ENCODE results near the gene MSRB1. TPM values are rescaled to one million over a fixed set of nuclear protein-coding genes. Genes with fewer than 3 reads are reported as not detected.
A peak's percentile ranks its signal among the peaks of the same experiment; 100 is the strongest.
"Not testable (repeated sequence)": the region's sequence is repeated elsewhere in the genome, so short reads cannot be mapped to it uniquely, and the experiment has no call there.

Gene MSRB1
- total and polyA plus RNA-seq, 2 experiments from 2014 or later, result 14.1 to 26.9 TPM

GRCh38 chr16:1920727-1921171, 22.2 kb downstream of the MSRB1 start:
- 21 to 26% methylated on average over 11 to 15 of the region's 15 CpGs for WGBS, 2 experiments (ENCODE audit: low coverage in 1 of 2, low lambda C conversion rate in 2 of 2, missing lambda C conversion rate in 2 of 2)
- Histone ChIP-seq H3K9ac (no peak overlapping the region), H4K20me1 (ENCODE audit: insufficient read depth) (no peaks in the 10 kb centered on the region), H3K4me2 (ENCODE audit: unreplicated experiment) (no peak overlapping the region), H3F3A (ENCODE audit: insufficient read depth) (no peaks in the 10 kb centered on the region), H3K9me2 (ENCODE audit: insufficient read depth) (no peaks in the 10 kb centered on the region), H3K27me3 (replicated peaks; ENCODE audit: insufficient read depth) (peaks cover 61% of the 10 kb centered on the region), H3K27ac (no peak overlapping the region), H3K4me3 (no peak overlapping the region), H3K79me2 (ENCODE audit: insufficient read depth) (no peaks in the 10 kb centered on the region), H3K4me1 (ENCODE audit: insufficient read depth) (no peaks in the 10 kb centered on the region), H3K9me3 (ENCODE audit: low read depth) (no peaks in the 10 kb centered on the region), H3K36me3 (ENCODE audit: low read depth) (no peaks in the 10 kb centered on the region), H2AFZ (no peak overlapping the region)
- in situ Hi-C loops (cut with MboI), result no loop called here
- DNase-seq, result peak; percentile 54
- TF ChIP-seq EZH2phosphoT487 (IDR thresholded peaks at IDR 0.05; ENCODE audit: insufficient read depth, low read depth) (no peak), EZH2 (IDR thresholded peaks at IDR 0.05; ENCODE audit: insufficient read depth, poor library complexity, severe bottlenecking) (no peak)

- H3K4me3 ChIP-seq; H3K9me2 ChIP-seq (ENCODE audit: insufficient read depth); H3K79me2 ChIP-seq (ENCODE audit: insufficient read depth); H4K20me1 ChIP-seq (ENCODE audit: insufficient read depth); H3K9me3 ChIP-seq (ENCODE audit: low read depth); H3K27ac ChIP-seq; H3K36me3 ChIP-seq (ENCODE audit: low read depth); H3K4me1 ChIP-seq (ENCODE audit: insufficient read depth); DNase-seq; in situ Hi-C loops (cut with MboI); H3K4me2 ChIP-seq (ENCODE audit: unreplicated experiment); H2AFZ ChIP-seq; H3F3A ChIP-seq (ENCODE audit: insufficient read depth); H3K9ac ChIP-seq: not testable (repeated sequence)
- WGBS, 2 experiments (ENCODE audit: low coverage in 1 of 2, low lambda C conversion rate in 2 of 2, missing lambda C conversion rate in 2 of 2), result 49 to 53% methylated on average over 4 to 20 of the region's 21 CpGs
- H3K27me3 ChIP-seq (replicated peaks; ENCODE audit: insufficient read depth), result peaks cover 67% of the 10 kb centered on the region
Measured at GRCh38 chr16:1920122-1920521, 22.9 kb downstream of the MSRB1 start.

- Histone ChIP-seq H4K20me1 (ENCODE audit: insufficient read depth) (no peaks in the 10 kb centered on the region), H3K27me3 (replicated peaks; ENCODE audit: insufficient read depth) (peaks cover 69% of the 10 kb centered on the region), H2AFZ (no peak overlapping the region), H3K27ac (no peak overlapping the region), H3K4me3 (no peak overlapping the region), H3K79me2 (ENCODE audit: insufficient read depth) (no peaks in the 10 kb centered on the region), H3K36me3 (ENCODE audit: low read depth) (no peaks in the 10 kb centered on the region), H3K9ac (no peak overlapping the region), H3K9me2 (ENCODE audit: insufficient read depth) (no peaks in the 10 kb centered on the region), H3F3A (ENCODE audit: insufficient read depth) (no peaks in the 10 kb centered on the region), H3K4me2 (ENCODE audit: unreplicated experiment) (no peak overlapping the region), H3K4me1 (ENCODE audit: insufficient read depth) (no peaks in the 10 kb centered on the region), H3K9me3 (ENCODE audit: low read depth) (no peaks in the 10 kb centered on the region)
- WGBS, 2 experiments (ENCODE audit: low coverage in 1 of 2, low lambda C conversion rate in 2 of 2, missing lambda C conversion rate in 2 of 2), result 32 to 38% methylated on average over 23 to 29 of the region's 30 CpGs
- TF ChIP-seq EZH2 (IDR thresholded peaks at IDR 0.05; ENCODE audit: insufficient read depth, poor library complexity, severe bottlenecking) (no peak), EZH2phosphoT487 (IDR thresholded peaks at IDR 0.05; ENCODE audit: insufficient read depth, low read depth) (no peak)
- in situ Hi-C loops (cut with MboI), result no loop called here
- DNase-seq, result no peak
Measured at GRCh38 chr16:1919327-1919998, 23.5 kb downstream of the MSRB1 start.

GRCh38 chr16:1918351-1919326, 24.4 kb downstream of the MSRB1 start, which contains the start of gene HS3ST6:
Gene HS3ST6 (minus strand): TSS chr16:1918415. CDS start chr16:1918323, 92 bp downstream.
- Histone ChIP-seq H3K4me3 (no peak within 1 kb of the TSS), H2AFZ (no peak within 1 kb of the TSS), H3F3A (ENCODE audit: insufficient read depth) (no peaks in the 10 kb centered on the region), H3K4me2 (ENCODE audit: unreplicated experiment) (no peak within 1 kb of the TSS), H4K20me1 (ENCODE audit: insufficient read depth) (no peaks in the 10 kb centered on the region), H3K36me3 (ENCODE audit: low read depth) (no peaks in the 10 kb centered on the region), H3K4me1 (ENCODE audit: insufficient read depth) (no peaks in the 10 kb centered on the region), H3K9ac (no peak within 1 kb of the TSS), H3K79me2 (ENCODE audit: insufficient read depth) (no peaks in the 10 kb centered on the region), H3K27ac (no peak within 1 kb of the TSS), H3K9me3 (ENCODE audit: low read depth) (no peaks in the 10 kb centered on the region), H3K9me2 (ENCODE audit: insufficient read depth) (no peaks in the 10 kb centered on the region), H3K27me3 (replicated peaks; ENCODE audit: insufficient read depth) (peaks cover 66% of the 10 kb centered on the region)
- 3 to 4% methylated on average over 37 to 56 of the region's 71 CpGs for WGBS, 2 experiments (ENCODE audit: low coverage in 1 of 2, low lambda C conversion rate in 2 of 2, missing lambda C conversion rate in 2 of 2)
- TF ChIP-seq EZH2 (IDR thresholded peaks at IDR 0.05; ENCODE audit: insufficient read depth, poor library complexity, severe bottlenecking), result peak; percentile 12
- TF ChIP-seq EZH2phosphoT487 (IDR thresholded peaks at IDR 0.05; ENCODE audit: insufficient read depth, low read depth), result no peak
- DNase-seq, result no peak
- in situ Hi-C loops (cut with MboI), result no loop called here
